WI38 (cell line): Measurements from ENCODE around the gene GIPC1.

ENCODE experiments used
- H3K4me3 ChIP-seq: 2 replicates; pipeline ENCODE4 v1.5.1; 2011; ENCODE audit warnings: low read depth, mild to moderate bottlenecking, control low read depth, low read length
- CTCF ChIP-seq: IDR thresholded peaks from 2 replicates; pipeline ENCODE4 v1.5.1; 2012; ENCODE audit warnings: low read depth, mild to moderate bottlenecking, control low read depth, low read length

GIPC1 gene

GRCh38 chr19:14536926-14537692, 41.2 kb upstream of the GIPC1 start:
- no peak overlapping the region for H3K4me3 ChIP-seq
- TF ChIP-seq CTCF = no peak

- no peak for TF ChIP-seq CTCF
- H3K4me3 ChIP-seq = no peak overlapping the region
Measured at GRCh38 chr19:14533450-14533849, 37.5 kb upstream of the GIPC1 start.

- no peak for TF ChIP-seq CTCF
- H3K4me3 ChIP-seq = peak overlapping the region; percentile 97
Measured at GRCh38 chr19:14530506-14530905, 34.6 kb upstream of the GIPC1 start.

- H3K4me3 ChIP-seq = peak overlapping the region; percentile 97
- no peak for TF ChIP-seq CTCF
Measured at GRCh38 chr19:14530005-14530348, 34.0 kb upstream of the GIPC1 start.

GRCh38 chr19:14529254-14530004, 33.5 kb upstream of the GIPC1 start, which contains the start of gene TECR:
Gene TECR (plus strand): TSS chr19:14529594. CDS start chr19:14529697, 103 bp downstream.
- no peak for TF ChIP-seq CTCF
- H3K4me3 ChIP-seq = peak within 1 kb of the TSS; percentile 97

GRCh38 chr19:14528419-14529253, 32.7 kb upstream of the GIPC1 start:
- TF ChIP-seq CTCF = no peak
- H3K4me3 ChIP-seq = peak overlapping the region; percentile 60
